K562 (cell line): ENCODE results near the gene VGLL4. TPM values are rescaled to one million over a fixed set of nuclear protein-coding genes. Genes with fewer than 3 reads are reported as not detected.

ENCODE experiments used
- ATAC-seq: fragments of 200-7000 bp; cut with Tn5 transposase; 3 replicates; pipeline ENCODE4 v1.9.1; 2020; ENCODE audit warnings: moderate library complexity
- BruUV-seq: library from RNA; stranded (reverse); fragments of 400-500 nt; replicated peaks from 2 replicates; lab custom pipeline; 2021; lab: Mats Ljungman, UMichigan
- CTCF ChIA-PET: fragments of 300-600 bp; formaldehyde crosslinking; extraction: SDS; loops from one replicate; lab custom pipeline; 2021; ENCODE audit warnings: low intra/inter-chr PET ratio; lab: Yijun Ruan, JAX
- POLR2A ChIA-PET: fragments of 300-600, 350-650 bp; sonication (Branson Sonifier 250); formaldehyde crosslinking; extraction: SDS; loops from one replicate; lab custom pipeline; 2021; ENCODE audit warnings: antibody characterized with exemption, inconsistent platforms; lab: Yijun Ruan, JAX
- DNase-seq, 4 experiments: peaks; one replicate each; pipeline versions ENCODE4 v3.0.0 to v3.0.0-alpha.2; 2011 to 2018; ENCODE audit warnings: low spot score in 3 of 4, mixed read lengths in 3 of 4; ENCODE audit errors: extremely low read depth in 1 of 4
- FAIRE-seq: peaks from 2 replicates; lab custom pipeline; 2011; peaks lifted over from hg19 to GRCh38; lab: Jason Lieb, UNC
- H2AFZ ChIP-seq: 2 replicates; pipeline ENCODE4 v1.6.0; 2011; ENCODE audit warnings: low read depth, low read length, control low read depth, inconsistent platforms
- H3K27ac ChIP-seq: fragments of 200-600 bp; 3 replicates; pipeline ENCODE4 v1.8.0; 2011; ENCODE audit warnings: low read depth, mild to moderate bottlenecking, control low read depth, inconsistent platforms, low read length, moderate library complexity, mixed read lengths; ENCODE audit errors: extremely low read depth
- H3K27me3 ChIP-seq, 2 experiments: fragments of 300-600 bp in 1 of 2; 2 replicates in 1 of 2; 3 replicates in 1 of 2; pipeline versions ENCODE4 v1.6.0 to v1.8.0; 2011; ENCODE audit warnings: inconsistent platforms in 2 of 2, low read length in 2 of 2, mild to moderate bottlenecking in 1 of 2, mixed read lengths in 1 of 2, moderate library complexity in 1 of 2; ENCODE audit not compliant: control insufficient read depth in 2 of 2, insufficient read depth in 2 of 2
- H3K36me3 ChIP-seq: fragments of 300-600 bp; 3 replicates; pipeline ENCODE4 v1.8.0; 2011; ENCODE audit warnings: mild to moderate bottlenecking, low read length, inconsistent platforms; ENCODE audit not compliant: control insufficient read depth, insufficient read depth
- H3K4me1 ChIP-seq, 2 experiments: fragments of 200-600 bp in 1 of 2; replicated peaks in 1 of 2; 2 replicates in 1 of 2; 3 replicates in 1 of 2; pipeline versions ENCODE4 v1.5.1 to v1.8.0; 2011; ENCODE audit warnings: inconsistent platforms in 2 of 2, low read length in 2 of 2, mild to moderate bottlenecking in 1 of 2, mixed read lengths in 1 of 2, moderate library complexity in 1 of 2; ENCODE audit not compliant: control insufficient read depth in 2 of 2, insufficient read depth in 2 of 2
- H3K4me2 ChIP-seq: 2 replicates; pipeline ENCODE4 v1.6.1; 2011; ENCODE audit warnings: low read length, control low read depth, inconsistent platforms, mixed read lengths; ENCODE audit not compliant: insufficient read depth
- H3K4me3 ChIP-seq: fragments of 200-600 bp; sonication (generic), shearing (Covaris generic); 2 replicates; pipeline ENCODE4 v1.5.1; 2016; ENCODE audit warnings: control low read depth, inconsistent platforms
- H3K79me2 ChIP-seq: fragments of 200-600 bp; 3 replicates; pipeline ENCODE4 v1.8.0; 2011; ENCODE audit warnings: low read length, inconsistent platforms; ENCODE audit not compliant: control insufficient read depth, insufficient read depth
- H3K9ac ChIP-seq, 2 experiments: 2 replicates each; pipeline versions ENCODE4 v1.6.0 to v1.6.1; 2011; ENCODE audit warnings: low read depth in 2 of 2, low read length in 2 of 2, control low read depth in 1 of 2, inconsistent platforms in 1 of 2, mild to moderate bottlenecking in 1 of 2, mixed read lengths in 1 of 2; ENCODE audit not compliant: insufficient read depth in 1 of 2
- H3K9me1 ChIP-seq: one replicate; pipeline ENCODE4 v1.6.0; 2011; ENCODE audit warnings: inconsistent platforms, mild to moderate bottlenecking, low read length, moderate library complexity; ENCODE audit not compliant: control insufficient read depth, insufficient read depth
- H3K9me3 ChIP-seq: replicated peaks from 2 replicates; pipeline ENCODE4 v1.5.1; 2011; ENCODE audit warnings: low read depth, low read length, inconsistent platforms; ENCODE audit not compliant: control insufficient read depth, insufficient read depth
- H4K20me1 ChIP-seq: replicated peaks from 2 replicates; pipeline ENCODE4 v1.6.1; 2011; ENCODE audit warnings: low read length, inconsistent platforms, mixed read lengths; ENCODE audit not compliant: control insufficient read depth, insufficient read depth
- FOXJ3 ChIP-seq: sonication (generic); formaldehyde crosslinking; IDR thresholded peaks from 2 replicates; pipeline ENCODE4 v1.4.0; 2020; ENCODE audit warnings: mild to moderate bottlenecking, missing genetic modification reagents
- GTF2A2 ChIP-seq: IDR thresholded peaks from 2 replicates; pipeline ENCODE4 v1.6.1; 2016; ENCODE audit warnings: mild to moderate bottlenecking, missing genetic modification characterization, missing compliant biosample characterization
- GTF3C2 ChIP-seq: IDR thresholded peaks from 3 replicates; pipeline ENCODE4 v1.6.1; 2011; ENCODE audit warnings: borderline replicate concordance, mild to moderate bottlenecking, moderate library complexity; ENCODE audit not compliant: insufficient read length; ENCODE audit errors: extremely low read depth
- MCM7 ChIP-seq, 2 experiments: fragments of 450-650 bp; IDR thresholded peaks; 2 replicates each; pipeline ENCODE4 v1.6.1; 2016 to 2018
- MTF1 ChIP-seq: fragments of 250-450 bp; sonication (Bioruptor Pico); IDR thresholded peaks from 2 replicates; pipeline ENCODE4 v1.9.0; 2021; ENCODE audit warnings: moderate library complexity, mild to moderate bottlenecking, inconsistent platforms, borderline replicate concordance
- ZHX1 ChIP-seq: fragments of 150-350 bp; conservative IDR thresholded peaks from 2 replicates; pipeline ENCODE4 v1.6.1; 2014; ENCODE audit warnings: low read length
- ZNF41 ChIP-seq: fragments of 250-450 bp; sonication (Bioruptor Pico); conservative IDR thresholded peaks from 2 replicates; pipeline ENCODE4 v1.4.0; 2020; ENCODE audit warnings: mild to moderate bottlenecking
- ZNF75A ChIP-seq: fragments of 450-650 bp; formaldehyde crosslinking; IDR thresholded peaks from 2 replicates; pipeline ENCODE4 v1.4.0; 2020; ENCODE audit warnings: mild to moderate bottlenecking
- WGBS: fragments of 100-300 bp; shearing (Covaris generic); methylation state at CpG from one replicate; pipeline ENCODE4 v1.1.6; 2016; ENCODE audit warnings: low coverage, mixed read lengths; ENCODE audit not compliant: insufficient coverage; ENCODE audit errors: missing lambda C conversion rate; 5-methylcytosine and 5-hydroxymethylcytosine counted together
- in situ Hi-C: fragments of 300-500 bp; cut with MboI; formaldehyde crosslinking; loops from 4 replicates; pipeline ENCODE4 v1.15.0; 2018; ENCODE audit warnings: inconsistent platforms, mixed read lengths
- intact Hi-C: fragments of 100-400 bp; cut with micrococcal nuclease; formaldehyde crosslinking; loops from 2 replicates; pipeline ENCODE4 v1.14.2; 2022
- polyA plus RNA-seq, 8 experiments: library from polyadenylated mRNA; depleted of rRNA in 4 of 8; stranded (reverse) in 5 of 8; unstranded in 3 of 8; fragments of >200 nt; fragmentation: Nextera tagmentation in 2 of 8; fragmentation: Illumina TruSeq in 1 of 8; extraction: Ambion mirVana in 2 of 8; extraction: Trizol in 1 of 8; gene quantifications; 2 replicates each; pipeline versions ENCODE4 v1.2.1 to v1.2.3, GENCODE V29; 2011 to 2014; ENCODE audit warnings: inconsistent platforms in 1 of 8, missing spikeins in 1 of 8
- total RNA-seq, 7 experiments: library from RNA; depleted of rRNA in 6 of 7; stranded (reverse); fragments of >200 nt in 6 of 7; fragmentation: Illumina TruSeq in 2 of 7; extraction: Trizol in 2 of 7; gene quantifications; 2 replicates each; pipeline versions ENCODE4 v1.2.1 to v1.2.3, GENCODE V29; 2011 to 2021; ENCODE audit warnings: low replicate concordance in 1 of 7

Gene VGLL4
- total and polyA plus RNA-seq, 9 of the 15 experiments (the other 6 are each of a cell fraction or from before 2014, with no cell fraction given), result 0.27 to 10.9 (median 8.6) TPM

GRCh38 chr3:11542551-11542950, 101.2 kb downstream of the VGLL4 start:
- intact Hi-C loops, result loop anchor here (10.0 kb wide), 1 partner anchor 158 kb away; no protein-coding TSS in a partner anchor
- Histone ChIP-seq H3K4me2 (no peak overlapping the region), H4K20me1 (no peaks in the 10 kb centered on the region)
- ATAC-seq (no peak), DNase-seq (no peak)
- TF ChIP-seq ZNF41 (CRISPR knock-in tag), result no peak
- TF ChIP-seq, all 486 proteins: peak for 0
- H3K9ac ChIP-seq, result no peak overlapping the region
- H3K4me1 ChIP-seq, result peaks cover 0 to 11% of the 10 kb centered on the region in 2 experiments; a peak in 2 of 5 replicates
- no TSS peak for BruUV-seq
- FAIRE-seq, result no peak
- no peak overlapping the region for H3K4me3 ChIP-seq
- POLR2A ChIA-PET, result no interaction called here
- H3K27me3 ChIP-seq, result no peaks in the 10 kb centered on the region
- H3K27ac ChIP-seq, result no peak overlapping the region
- WGBS, result 22% methylated on average over 7 of the region's 7 CpGs
- H3K79me2 ChIP-seq, result no peaks in the 10 kb centered on the region
- H3K9me1 ChIP-seq, result no peaks in the 10 kb centered on the region
- CTCF ChIA-PET, result no interaction called here
- H3K36me3 ChIP-seq, result no peaks in the 10 kb centered on the region
- no peaks in the 10 kb centered on the region for H3K9me3 ChIP-seq
- in situ Hi-C loops, result no loop called here
- no peak overlapping the region for H2AFZ ChIP-seq

GRCh38 chr3:11541321-11542303, 102.1 kb downstream of the VGLL4 start:
- no peak for ATAC-seq
- no peak overlapping the region for H2AFZ ChIP-seq
- H3K4me3 ChIP-seq, result no peak overlapping the region
- H3K9ac ChIP-seq, result no peak overlapping the region
- H3K9me3 ChIP-seq, result no peaks in the 10 kb centered on the region
- H3K4me1 ChIP-seq, result peaks cover 0 to 12% of the 10 kb centered on the region in 2 experiments; a peak in 2 of 5 replicates
- DNase-seq, result no peak
- WGBS, result 52% methylated on average over 16 of the region's 16 CpGs
- no TSS peak for BruUV-seq
- no peaks in the 10 kb centered on the region for H3K9me1 ChIP-seq
- CTCF ChIA-PET, result no interaction called here
- intact Hi-C loops, result loop anchor here (10.0 kb wide), 1 partner anchor 157 kb away; no protein-coding TSS in a partner anchor
- no peaks in the 10 kb centered on the region for H3K27me3 ChIP-seq
- FAIRE-seq, result no peak
- no peak overlapping the region for H3K4me2 ChIP-seq
- no peaks in the 10 kb centered on the region for H4K20me1 ChIP-seq
- no peak overlapping the region for H3K27ac ChIP-seq
- no peaks in the 10 kb centered on the region for H3K79me2 ChIP-seq
- in situ Hi-C loops, result no loop called here
- H3K36me3 ChIP-seq, result no peaks in the 10 kb centered on the region
- POLR2A ChIA-PET, result no interaction called here
- TF ChIP-seq MTF1 (CRISPR knock-in tag) (no peak), MCM7 (IDR thresholded peaks at IDR 0.05) (no peak), GTF2A2 (tag) (no peak), GTF3C2 (no peak), ZNF75A (CRISPR knock-in tag) (no peak), ZHX1 (no peak), FOXJ3 (CRISPR knock-in tag) (no peak)
